Adrenal gland (tissue), 12 donors: ENCODE data around the gene FAM53C. TPM values are rescaled to one million over a fixed set of nuclear protein-coding genes. Genes with fewer than 3 reads are reported as not detected.
"Not testable (repeated sequence)": the region's sequence is repeated elsewhere in the genome, so short reads cannot be mapped to it uniquely, and the experiment has no call there.

Experiments used
- DNase-seq, 7 donors: peaks; one replicate each; pipeline ENCODE4 v3.0.0-alpha.2; 2019 to 2020
- H3K27ac ChIP-seq, 5 donors: fragments of 200-600 bp; sonication (generic) in 4 of 5; 1 replicate in 3 of 5; 2 replicates in 2 of 5; pipeline versions ENCODE4 v1.5.1 to v1.8.0; 2016 to 2020; ENCODE audit warnings: mild to moderate bottlenecking in 1 of 5
- H3K27me3 ChIP-seq: fragments of 200-600 bp; 2 replicates; pipeline ENCODE4 v1.8.0; 2021
- H3K36me3 ChIP-seq, 2 donors: fragments of 200-600 bp; replicated peaks in 1 of 2; 1 replicate in 1 of 2; 2 replicates in 1 of 2; pipeline versions ENCODE4 v1.5.1 to v1.8.0; 2018 to 2022
- H3K4me1 ChIP-seq, 2 donors: fragments of 200-600 bp; replicated peaks in 1 of 2; 1 replicate in 1 of 2; 2 replicates in 1 of 2; pipeline versions ENCODE4 v1.5.1 to v1.8.0; 2018 to 2021
- H3K4me3 ChIP-seq, 4 donors: fragments of 200-600 bp; sonication (generic) in 3 of 4; one replicate each; pipeline ENCODE4 v1.5.1; 2016 to 2018
- H3K9me3 ChIP-seq, 3 donors: fragments of 200-600 bp; sonication (generic) in 1 of 3; replicated peaks in 1 of 3; 1 replicate in 2 of 3; 2 replicates in 1 of 3; pipeline versions ENCODE4 v1.5.1 to v1.8.0; 2016 to 2021
- POLR2A ChIP-seq, 2 donors: fragments of 450-650 bp; IDR thresholded peaks; one replicate each; pipeline ENCODE4 v1.6.1; 2017; ENCODE audit warnings: antibody characterized with exemption in 2 of 2, mild to moderate bottlenecking in 2 of 2, moderate library complexity in 1 of 2
- WGBS, 4 donors: extraction: QIAGEN DNeasy Blood & Tissue Kit in 2 of 4; methylation state at CpG; one replicate each; pipeline versions ENCODE4 v1.1.5 to v1.1.7; 2013 to 2017; 5-methylcytosine and 5-hydroxymethylcytosine counted together
- intact Hi-C, 2 donors: fragments of 100-400 bp; cut with DNase I; formaldehyde crosslinking; loops; one replicate each; pipeline versions ENCODE4 v1.14.1 to v1.15.0; 2022 to 2023
- polyA plus RNA-seq, 3 donors: library from polyadenylated mRNA; stranded (reverse); fragments of 200-250 nt in 2 of 3; fragments of 350-450 nt in 1 of 3; fragmentation: Illumina TruSeq in 1 of 3; extraction: RNeasy Lipid Tissue Mini Kit (QIAGEN cat#74804) in 1 of 3; gene quantifications; one replicate each; pipeline ENCODE4 v1.2.3, GENCODE V29; 2013 to 2014
- total RNA-seq, 9 donors: library from RNA; depleted of rRNA in 4 of 9; stranded (reverse); fragments of >200 nt in 4 of 9; fragments of 120-200 nt in 1 of 9; fragmentation: NEBNext Ultra II Directional in 1 of 9; extraction: Animal tissue kit (Norgen Biotek cat#: 25700) in 1 of 9; gene quantifications; one replicate each; pipeline versions ENCODE4 v1.1.0 to v1.2.4, GENCODE V29; 2013 to 2023
- TF ChIP-seq, protein P1 (sequence below), 6 experiments: fragments of 450-650 bp in 4 of 6; fragments of 200-600 bp in 2 of 6; sonication (generic) in 1 of 6; IDR thresholded peaks; 1 replicate in 5 of 6; 2 replicates in 1 of 6; pipeline versions ENCODE4 v1.5.1 to v1.8.0; 2016 to 2021; ENCODE audit warnings: antibody characterized with exemption in 6 of 6, mild to moderate bottlenecking in 2 of 6, moderate library complexity in 1 of 6
- donor health status: healthy with polysubstance abuse.
- donor health status: Bipolar disorder and iron deficiency.
- donor health status: DM: yes; HTN: yes; CAD: no.
- donor health status: DM: no; HTN: no; CAD: no.
- donor health status: DM: no; HTN: no; CAD: no.
- donor health status: DM: yes; HTN: yes; CAD: no.

Gene FAM53C
- total and polyA plus RNA-seq, 12 donors: 11.9 to 143 (median 27.8) TPM

DNA sequence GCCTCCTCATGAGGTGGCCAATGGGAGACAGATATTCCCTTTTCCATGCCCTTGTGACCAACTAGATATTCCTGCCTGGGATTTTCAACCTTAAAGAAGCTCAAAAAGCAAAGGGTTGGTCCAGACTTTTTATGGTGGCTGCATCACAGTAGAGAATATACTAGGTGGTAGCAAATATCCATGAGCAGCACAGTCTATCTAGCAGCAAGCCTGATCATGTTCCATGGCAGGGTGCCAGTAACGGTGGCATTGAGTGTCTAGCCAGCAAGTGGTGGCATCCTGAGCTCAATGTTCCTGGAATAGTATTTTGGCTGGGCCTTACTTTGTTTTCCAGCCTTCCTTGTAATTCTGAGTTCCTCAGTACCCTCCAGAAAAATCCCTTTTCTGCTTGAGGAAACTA is 32.3 kb upstream of the FAM53C start:
- Histone ChIP-seq H3K9me3 (no peaks in the 10 kb centered on the region), H3K27me3 (no peaks in the 10 kb centered on the region), H3K4me1 (no peaks in the 10 kb centered on the region), H3K4me3 (no peak overlapping the region), H3K27ac (no peak overlapping the region), H3K36me3 (no peaks in the 10 kb centered on the region)
- TF ChIP-seq, protein P1, sequence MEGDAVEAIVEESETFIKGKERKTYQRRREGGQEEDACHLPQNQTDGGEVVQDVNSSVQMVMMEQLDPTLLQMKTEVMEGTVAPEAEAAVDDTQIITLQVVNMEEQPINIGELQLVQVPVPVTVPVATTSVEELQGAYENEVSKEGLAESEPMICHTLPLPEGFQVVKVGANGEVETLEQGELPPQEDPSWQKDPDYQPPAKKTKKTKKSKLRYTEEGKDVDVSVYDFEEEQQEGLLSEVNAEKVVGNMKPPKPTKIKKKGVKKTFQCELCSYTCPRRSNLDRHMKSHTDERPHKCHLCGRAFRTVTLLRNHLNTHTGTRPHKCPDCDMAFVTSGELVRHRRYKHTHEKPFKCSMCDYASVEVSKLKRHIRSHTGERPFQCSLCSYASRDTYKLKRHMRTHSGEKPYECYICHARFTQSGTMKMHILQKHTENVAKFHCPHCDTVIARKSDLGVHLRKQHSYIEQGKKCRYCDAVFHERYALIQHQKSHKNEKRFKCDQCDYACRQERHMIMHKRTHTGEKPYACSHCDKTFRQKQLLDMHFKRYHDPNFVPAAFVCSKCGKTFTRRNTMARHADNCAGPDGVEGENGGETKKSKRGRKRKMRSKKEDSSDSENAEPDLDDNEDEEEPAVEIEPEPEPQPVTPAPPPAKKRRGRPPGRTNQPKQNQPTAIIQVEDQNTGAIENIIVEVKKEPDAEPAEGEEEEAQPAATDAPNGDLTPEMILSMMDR (IDR thresholded peaks at IDR 0.05): no peak
- no peak for TF ChIP-seq POLR2A (IDR thresholded peaks at IDR 0.05)
- peak; percentile 64 to 89 (median 86) for DNase-seq
- intact Hi-C loops: no loop called here
- 22 to 44% (median 33%) methylated on average over 1 of the region's 1 CpG for WGBS, 4 donors

DNA sequence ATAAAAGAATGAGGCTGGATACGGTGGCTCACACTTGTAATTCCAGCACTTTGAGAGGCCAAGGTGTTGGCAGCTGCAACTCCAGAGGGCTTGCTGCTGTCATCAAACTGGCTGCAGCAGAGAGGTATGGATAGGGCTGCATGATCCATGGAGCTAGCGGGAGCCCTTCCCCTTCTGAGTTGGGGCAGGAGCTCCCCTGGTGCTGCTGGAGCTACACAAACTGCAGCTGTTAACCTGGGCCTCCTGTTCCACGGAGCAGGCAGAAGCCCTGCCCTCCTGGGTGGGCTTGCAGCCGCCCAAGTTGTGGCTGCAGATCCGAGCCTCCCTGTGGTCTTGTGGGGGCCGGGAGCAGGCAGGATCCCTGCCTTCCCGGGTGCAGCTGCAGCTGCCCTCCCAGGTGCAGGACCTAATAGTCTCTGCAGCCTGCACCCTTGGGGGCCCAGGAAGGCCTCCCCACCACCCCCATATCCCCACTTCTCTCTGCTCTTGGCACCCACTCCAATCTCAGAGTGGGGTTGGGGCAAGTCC is 22.3 kb upstream of the FAM53C start:
- DNase-seq: no peak
- TF ChIP-seq, protein P1 (IDR thresholded peaks at IDR 0.05): no peak
- TF ChIP-seq POLR2A (IDR thresholded peaks at IDR 0.05): no peak
- Histone ChIP-seq H3K27me3 (no peaks in the 10 kb centered on the region), H3K4me1 (no peaks in the 10 kb centered on the region), H3K4me3 (no peak overlapping the region), H3K9me3 (no peaks in the 10 kb centered on the region), H3K27ac (no peak overlapping the region), H3K36me3 (no peaks in the 10 kb centered on the region)
- WGBS, 4 donors: 86 to 100% (median 96%) methylated on average over 2 to 7 of the region's 7 CpGs
- intact Hi-C loops: no loop called here

DNA sequence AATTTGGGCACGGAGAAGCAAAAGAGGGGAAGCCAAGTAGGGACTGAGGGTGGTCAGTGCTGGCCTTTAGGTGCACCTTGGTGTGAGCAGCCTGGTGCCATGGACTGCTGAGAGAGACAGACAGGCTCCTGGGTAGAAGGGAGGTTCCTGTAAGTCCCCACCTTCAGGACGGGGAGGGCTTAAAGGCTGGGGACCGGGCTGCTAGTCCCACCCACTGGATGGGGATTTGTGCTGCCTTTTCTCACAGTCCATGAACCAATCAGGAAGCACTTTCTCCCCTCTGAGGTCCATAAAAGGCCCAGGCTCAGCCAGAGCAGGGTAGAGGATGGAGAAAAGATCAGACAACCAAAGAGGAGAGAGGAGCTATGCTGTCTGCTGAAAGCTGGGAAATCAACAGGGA is 21.7 kb upstream of the FAM53C start:
- Histone ChIP-seq H3K36me3 (no peaks in the 10 kb centered on the region), H3K9me3 (no peaks in the 10 kb centered on the region), H3K4me1 (no peaks in the 10 kb centered on the region), H3K27ac (no peak overlapping the region), H3K27me3 (no peaks in the 10 kb centered on the region), H3K4me3 (no peak overlapping the region)
- intact Hi-C loops: no loop called here
- DNase-seq: no peak
- WGBS, 4 donors: 60 to 97% (median 93%) methylated on average over 2 to 3 of the region's 3 CpGs
- TF ChIP-seq POLR2A (IDR thresholded peaks at IDR 0.05): no peak
- TF ChIP-seq, protein P1 (IDR thresholded peaks at IDR 0.05): no peak

DNA sequence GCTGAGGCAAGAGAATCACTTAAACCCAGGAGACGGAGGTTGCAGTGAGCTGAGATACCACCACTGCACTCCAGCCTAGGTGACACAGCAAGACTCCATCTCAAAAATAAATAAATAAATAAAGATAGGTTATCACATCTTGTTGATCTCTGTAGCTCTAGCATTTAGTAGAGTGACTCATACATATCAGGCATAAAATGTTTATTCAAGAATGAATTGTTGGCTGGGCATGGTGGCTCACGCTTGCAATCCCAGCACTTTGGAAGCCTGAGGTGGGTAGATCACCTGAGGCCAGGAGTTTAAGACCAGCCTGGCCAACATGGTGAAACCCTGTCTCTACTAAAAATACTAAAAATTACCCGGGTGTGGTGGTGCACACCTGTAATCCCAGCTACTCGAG is 19.9 kb upstream of the FAM53C start:
- 93 to 98% (median 95%) methylated on average over 4 of the region's 4 CpGs for WGBS, 4 donors
- H3K27ac ChIP-seq, intact Hi-C loops, H3K36me3 ChIP-seq, H3K4me1 ChIP-seq, H3K27me3 ChIP-seq, H3K9me3 ChIP-seq, H3K4me3 ChIP-seq, DNase-seq: not testable (repeated sequence)

DNA sequence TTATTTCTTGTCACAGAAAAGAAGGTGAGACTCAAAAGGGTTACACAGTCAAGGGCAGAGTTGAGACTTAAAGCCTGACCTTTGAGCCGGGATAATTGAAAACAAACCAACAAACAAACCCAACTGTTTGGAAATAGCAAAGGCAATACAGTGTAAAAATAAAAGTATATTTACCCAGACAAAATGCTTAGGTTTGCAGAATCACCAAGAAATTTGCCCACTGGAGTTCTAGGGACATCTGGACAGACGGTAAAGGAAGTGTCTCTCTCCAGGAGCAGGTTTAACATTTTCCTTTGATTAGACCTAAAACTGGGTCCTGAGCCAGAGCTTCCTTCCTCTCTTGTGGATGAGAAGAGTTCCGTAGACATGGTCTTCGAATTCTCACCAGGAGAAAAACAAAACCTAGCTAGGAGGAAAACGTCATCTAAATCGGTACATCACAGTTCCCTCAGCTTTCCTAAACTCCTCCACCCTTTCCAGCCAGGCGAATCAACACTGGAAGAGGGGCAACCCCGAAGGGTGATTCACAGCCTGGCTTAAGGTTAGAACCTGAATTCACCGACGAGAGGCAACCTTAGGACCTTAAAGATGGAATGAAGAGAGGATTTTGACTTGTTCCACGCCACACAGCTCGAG is 7.1 kb upstream of the FAM53C start:
- no peak for DNase-seq
- H3K27ac ChIP-seq: no peak overlapping the region
- no peak for TF ChIP-seq POLR2A (IDR thresholded peaks at IDR 0.05)
- TF ChIP-seq, protein P1 (IDR thresholded peaks at IDR 0.05): no peak
- H3K36me3 ChIP-seq: no peaks in the 10 kb centered on the region
- H3K27me3 ChIP-seq: no peaks in the 10 kb centered on the region
- WGBS, 4 donors: 3 to 4% (median 4%) methylated on average over 10 to 12 of the region's 12 CpGs
- intact Hi-C loops: no loop called here
- H3K9me3 ChIP-seq: no peaks in the 10 kb centered on the region
- H3K4me1 ChIP-seq: peaks cover 0 to 13% of the 10 kb centered on the region in 2 donors
- H3K4me3 ChIP-seq: peak overlapping the region in 2 of 4 donors; percentile 18 to 50
